ENCODE measurements around the gene GPR15LG.

Gene GPR15LG

GRCh38 chr10:84205853-84206525 lies 32.4 kb downstream of the GPR15LG start:
- no peak for DNase-seq (ENCODE audit: low spot score)
- H3K27ac ChIP-seq: no peak overlapping the region
- no peak for TF ChIP-seq CTCF (IDR thresholded peaks at IDR 0.05)

GRCh38 chr10:84208023-84208422 lies 34.4 kb downstream of the GPR15LG start:
- no peak for DNase-seq (ENCODE audit: low spot score)

More at GRCh38 chr10:84205853-84206525, 32.4 kb downstream of the GPR15LG start:
- no peak overlapping the region for H3K4me3 ChIP-seq

GRCh38 chr10:84211566-84211965 lies 38.0 kb downstream of the GPR15LG start:
- TF ChIP-seq CTCF (IDR thresholded peaks at IDR 0.05): no peak
- DNase-seq (ENCODE audit: low spot score): no peak
- Histone ChIP-seq H3K27ac (no peak overlapping the region), H3K4me3 (no peak overlapping the region)

More at GRCh38 chr10:84208023-84208422, 34.4 kb downstream of the GPR15LG start:
- no peak overlapping the region for H3K27ac ChIP-seq
- TF ChIP-seq CTCF (IDR thresholded peaks at IDR 0.05): no peak
- no peak overlapping the region for H3K4me3 ChIP-seq

GRCh38 chr10:84212014-84212413 lies 38.4 kb downstream of the GPR15LG start:
- no peak overlapping the region for H3K4me3 ChIP-seq
- DNase-seq (ENCODE audit: low spot score): no peak
- TF ChIP-seq CTCF (IDR thresholded peaks at IDR 0.05): no peak
- no peak overlapping the region for H3K27ac ChIP-seq

GRCh38 chr10:84213076-84213475 lies 39.5 kb downstream of the GPR15LG start:
- Histone ChIP-seq H3K27ac (no peak overlapping the region), H3K4me3 (no peak overlapping the region)
- DNase-seq (ENCODE audit: low spot score): no peak
- no peak for TF ChIP-seq CTCF (IDR thresholded peaks at IDR 0.05)

GRCh38 chr10:84214046-84214572 lies 40.5 kb downstream of the GPR15LG start:
- TF ChIP-seq CTCF (IDR thresholded peaks at IDR 0.05): no peak
- Histone ChIP-seq H3K27ac (no peak overlapping the region), H3K4me3 (no peak overlapping the region)
- no peak for DNase-seq (ENCODE audit: low spot score)

GRCh38 chr10:84214612-84215235 lies 41.1 kb downstream of the GPR15LG start:
- no peak for TF ChIP-seq CTCF (IDR thresholded peaks at IDR 0.05)
- Histone ChIP-seq H3K4me3 (no peak overlapping the region), H3K27ac (no peak overlapping the region)
- DNase-seq (ENCODE audit: low spot score): no peak

All from coronary artery (tissue), 2 donors.